KMS-11 (cell line): ENCODE results near the gene HSD17B3.

Experiments used
- H2AFZ ChIP-seq: fragments of 200-600 bp; sonication (generic); 2 replicates; pipeline ENCODE4 v1.6.1; 2016; ENCODE audit warnings: antibody characterized with exemption, mixed run types, low read depth
- H3K27ac ChIP-seq: fragments of 200-600 bp; sonication (generic); 2 replicates; pipeline ENCODE4 v1.6.1; 2016; ENCODE audit warnings: mild to moderate bottlenecking, mixed run types
- H3K27me3 ChIP-seq: fragments of 200-600 bp; sonication (generic); 2 replicates; pipeline ENCODE4 v1.6.1; 2017; ENCODE audit warnings: mild to moderate bottlenecking, low read depth, mixed run types, moderate library complexity; ENCODE audit not compliant: insufficient read depth
- H3K36me3 ChIP-seq: fragments of 200-600 bp; sonication (generic); 2 replicates; pipeline ENCODE4 v1.6.1; 2017; ENCODE audit warnings: mild to moderate bottlenecking, mixed run types; ENCODE audit not compliant: insufficient read depth
- H3K4me1 ChIP-seq: fragments of 200-600 bp; sonication (generic); 2 replicates; pipeline ENCODE4 v1.6.1; 2016; ENCODE audit warnings: mild to moderate bottlenecking, low read depth, mixed run types; ENCODE audit not compliant: poor library complexity, severe bottlenecking
- H3K4me2 ChIP-seq: fragments of 200-600 bp; sonication (generic); 2 replicates; pipeline ENCODE4 v1.7.0; 2016; ENCODE audit warnings: mild to moderate bottlenecking, mixed run types
- H3K4me3 ChIP-seq: fragments of 200-600 bp; sonication (generic); IDR thresholded peaks from 2 replicates; pipeline ENCODE4 v1.6.1; 2017; ENCODE audit warnings: low read depth, low read length, mixed read lengths; ENCODE audit not compliant: insufficient read depth
- H3K79me2 ChIP-seq: fragments of 200-600 bp; sonication (generic); 2 replicates; pipeline ENCODE4 v1.6.1; 2016; ENCODE audit warnings: low read depth, mixed run types; ENCODE audit not compliant: insufficient read depth
- H3K9ac ChIP-seq: fragments of 200-600 bp; sonication (generic); 2 replicates; pipeline ENCODE4 v1.6.1; 2016; ENCODE audit warnings: mild to moderate bottlenecking, mixed run types
- H4K20me1 ChIP-seq: fragments of 200-600 bp; sonication (generic); 2 replicates; pipeline ENCODE4 v1.6.1; 2016; ENCODE audit warnings: mild to moderate bottlenecking, mixed run types; ENCODE audit not compliant: insufficient read depth
- CTCF ChIP-seq: fragments of 200-600 bp; sonication (generic); conservative IDR thresholded peaks from 2 replicates; pipeline ENCODE4 v1.6.1; 2017; ENCODE audit warnings: low read depth, mild to moderate bottlenecking, antibody characterized with exemption, low read length, moderate library complexity, mixed read lengths

The HSD17B3 gene

GRCh38 chr9:96214635-96215034 lies 87.3 kb downstream of the HSD17B3 start:
- no peaks in the 10 kb centered on the region for H3K36me3 ChIP-seq
- H3K9ac ChIP-seq, result no peak overlapping the region
- H3K27ac ChIP-seq, result no peak overlapping the region
- no peaks in the 10 kb centered on the region for H4K20me1 ChIP-seq
- TF ChIP-seq CTCF, result no peak
- no peaks in the 10 kb centered on the region for H3K79me2 ChIP-seq
- H3K4me3 ChIP-seq, result no peak overlapping the region
- peaks cover 7% of the 10 kb centered on the region for H3K4me1 ChIP-seq
- H2AFZ ChIP-seq, result no peak overlapping the region
- no peak overlapping the region for H3K4me2 ChIP-seq
- no peaks in the 10 kb centered on the region for H3K27me3 ChIP-seq

GRCh38 chr9:96209407-96210271 lies 92.3 kb downstream of the HSD17B3 start:
- no peak overlapping the region for H3K27ac ChIP-seq
- no peaks in the 10 kb centered on the region for H3K4me1 ChIP-seq
- no peak overlapping the region for H3K9ac ChIP-seq
- H3K79me2 ChIP-seq, result no peaks in the 10 kb centered on the region
- no peaks in the 10 kb centered on the region for H4K20me1 ChIP-seq
- no peaks in the 10 kb centered on the region for H3K36me3 ChIP-seq
- no peak overlapping the region for H3K4me2 ChIP-seq
- no peak overlapping the region for H3K4me3 ChIP-seq
- H2AFZ ChIP-seq, result no peak overlapping the region
- no peaks in the 10 kb centered on the region for H3K27me3 ChIP-seq
- no peak for TF ChIP-seq CTCF

GRCh38 chr9:96206156-96206751 lies 95.7 kb downstream of the HSD17B3 start:
- H4K20me1 ChIP-seq, result no peaks in the 10 kb centered on the region
- H3K4me3 ChIP-seq, result no peak overlapping the region
- TF ChIP-seq CTCF, result no peak
- no peaks in the 10 kb centered on the region for H3K27me3 ChIP-seq
- no peak overlapping the region for H2AFZ ChIP-seq
- H3K4me2 ChIP-seq, result no peak overlapping the region
- no peaks in the 10 kb centered on the region for H3K4me1 ChIP-seq
- no peaks in the 10 kb centered on the region for H3K79me2 ChIP-seq
- H3K36me3 ChIP-seq, result no peaks in the 10 kb centered on the region
- H3K9ac ChIP-seq, result no peak overlapping the region
- no peak overlapping the region for H3K27ac ChIP-seq

- no peaks in the 10 kb centered on the region for H3K79me2 ChIP-seq
- no peaks in the 10 kb centered on the region for H4K20me1 ChIP-seq
- H3K27me3 ChIP-seq, result no peaks in the 10 kb centered on the region
- no peak overlapping the region for H3K4me3 ChIP-seq
- H2AFZ ChIP-seq, result no peak overlapping the region
- H3K9ac ChIP-seq, result no peak overlapping the region
- no peak for TF ChIP-seq CTCF
- no peaks in the 10 kb centered on the region for H3K36me3 ChIP-seq
- H3K4me1 ChIP-seq, result no peaks in the 10 kb centered on the region
- no peak overlapping the region for H3K27ac ChIP-seq
- no peak overlapping the region for H3K4me2 ChIP-seq
These were observed 97.1 kb downstream of the HSD17B3 start for GRCh38 chr9:96204853-96205252.
